AG09309 (cell line): ENCODE results near the gene TFDP1.

Source experiments
- DNase-seq: peaks from one replicate; pipeline ENCODE4 v3.0.0-alpha.2; 2010; ENCODE audit warnings: low read depth
- H3K4me3 ChIP-seq: 2 replicates; pipeline ENCODE4 v1.5.1; 2011; ENCODE audit warnings: mild to moderate bottlenecking, low read depth, low read length, moderate library complexity; ENCODE audit not compliant: control insufficient read depth
- TF ChIP-seq, protein P1 (sequence below): IDR thresholded peaks from 2 replicates; pipeline ENCODE4 v1.5.1; 2011; ENCODE audit warnings: mild to moderate bottlenecking, low read depth, low read length, inconsistent platforms; ENCODE audit not compliant: insufficient read depth, control insufficient read depth; ENCODE audit errors: missing control alignments

TFDP1 gene

DNA sequence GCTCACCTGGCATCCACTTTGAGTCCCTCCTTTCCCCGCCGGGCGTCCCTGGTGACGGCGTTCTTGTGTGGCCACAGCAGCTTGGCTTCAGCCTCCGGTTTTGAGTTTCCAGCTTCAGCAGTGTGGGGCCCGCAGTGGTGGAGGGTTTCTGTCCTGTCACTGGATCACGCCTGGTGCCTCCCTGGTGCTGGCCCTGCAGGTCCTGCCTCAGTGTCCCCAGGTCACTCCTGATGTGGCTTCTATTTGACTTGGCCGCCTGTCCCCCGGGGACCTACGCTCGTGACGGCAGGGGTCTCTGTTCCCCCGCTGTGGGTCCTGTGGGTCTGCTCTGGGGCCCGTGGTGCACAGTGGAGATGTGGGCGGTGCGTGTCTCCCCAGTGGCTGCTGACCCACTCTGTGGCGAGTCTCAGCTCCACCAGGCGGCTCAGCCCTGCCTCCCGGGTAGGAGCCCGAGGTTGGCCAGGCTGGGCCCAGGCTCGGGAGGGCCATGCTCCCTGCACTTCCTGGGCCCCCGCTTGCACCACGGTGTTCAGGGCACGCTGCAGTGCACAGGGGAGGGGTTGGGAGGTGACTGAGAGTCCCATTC is 71.5 kb downstream of the TFDP1 start:
- TF ChIP-seq, protein P1, sequence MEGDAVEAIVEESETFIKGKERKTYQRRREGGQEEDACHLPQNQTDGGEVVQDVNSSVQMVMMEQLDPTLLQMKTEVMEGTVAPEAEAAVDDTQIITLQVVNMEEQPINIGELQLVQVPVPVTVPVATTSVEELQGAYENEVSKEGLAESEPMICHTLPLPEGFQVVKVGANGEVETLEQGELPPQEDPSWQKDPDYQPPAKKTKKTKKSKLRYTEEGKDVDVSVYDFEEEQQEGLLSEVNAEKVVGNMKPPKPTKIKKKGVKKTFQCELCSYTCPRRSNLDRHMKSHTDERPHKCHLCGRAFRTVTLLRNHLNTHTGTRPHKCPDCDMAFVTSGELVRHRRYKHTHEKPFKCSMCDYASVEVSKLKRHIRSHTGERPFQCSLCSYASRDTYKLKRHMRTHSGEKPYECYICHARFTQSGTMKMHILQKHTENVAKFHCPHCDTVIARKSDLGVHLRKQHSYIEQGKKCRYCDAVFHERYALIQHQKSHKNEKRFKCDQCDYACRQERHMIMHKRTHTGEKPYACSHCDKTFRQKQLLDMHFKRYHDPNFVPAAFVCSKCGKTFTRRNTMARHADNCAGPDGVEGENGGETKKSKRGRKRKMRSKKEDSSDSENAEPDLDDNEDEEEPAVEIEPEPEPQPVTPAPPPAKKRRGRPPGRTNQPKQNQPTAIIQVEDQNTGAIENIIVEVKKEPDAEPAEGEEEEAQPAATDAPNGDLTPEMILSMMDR = no peak
- H3K4me3 ChIP-seq = no peak overlapping the region
- DNase-seq = no peak

DNA sequence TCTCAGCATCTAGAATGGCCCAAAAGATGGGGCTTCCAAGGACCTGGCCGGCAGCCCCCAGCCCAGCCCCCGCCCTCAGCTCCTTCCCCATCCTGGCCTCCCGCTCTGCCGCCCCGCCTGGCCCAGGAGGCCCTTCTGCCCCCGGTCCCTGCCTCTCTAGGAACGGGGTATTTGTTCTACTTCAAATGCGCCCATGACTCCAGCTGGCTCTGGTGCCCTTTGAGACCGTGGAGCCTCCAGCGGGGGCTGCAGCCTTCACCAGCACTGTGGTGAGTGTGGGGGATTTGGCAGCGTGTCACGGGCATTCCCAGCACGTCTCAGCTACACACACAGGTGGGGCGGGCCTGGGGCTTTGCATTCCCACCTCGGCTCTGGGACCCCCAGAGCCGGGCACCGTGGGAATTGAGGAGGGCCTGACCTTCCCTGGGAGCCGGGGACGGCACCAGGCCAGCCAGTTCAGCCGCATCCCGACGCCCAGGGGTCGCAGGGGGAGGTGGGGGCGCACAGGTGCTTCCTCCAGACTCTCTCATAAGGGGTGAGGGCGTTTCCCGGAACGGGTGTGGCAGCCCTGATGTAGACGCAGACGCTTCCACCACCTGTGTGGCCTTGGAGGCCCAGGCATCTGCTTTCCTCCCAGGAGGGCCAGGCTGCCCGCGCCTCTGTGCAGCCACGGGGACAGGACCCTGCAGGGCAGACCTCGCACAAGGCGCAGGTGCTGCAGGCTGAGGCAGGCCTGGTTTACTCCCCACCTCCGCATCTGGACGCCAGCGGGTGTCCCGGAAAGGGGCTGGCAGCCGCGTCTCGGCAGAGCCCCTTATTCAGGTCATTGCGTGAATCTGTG is 72.5 kb downstream of the TFDP1 start:
- TF ChIP-seq, protein P1 = no peak
- no peak for DNase-seq
- H3K4me3 ChIP-seq = no peak overlapping the region

DNA sequence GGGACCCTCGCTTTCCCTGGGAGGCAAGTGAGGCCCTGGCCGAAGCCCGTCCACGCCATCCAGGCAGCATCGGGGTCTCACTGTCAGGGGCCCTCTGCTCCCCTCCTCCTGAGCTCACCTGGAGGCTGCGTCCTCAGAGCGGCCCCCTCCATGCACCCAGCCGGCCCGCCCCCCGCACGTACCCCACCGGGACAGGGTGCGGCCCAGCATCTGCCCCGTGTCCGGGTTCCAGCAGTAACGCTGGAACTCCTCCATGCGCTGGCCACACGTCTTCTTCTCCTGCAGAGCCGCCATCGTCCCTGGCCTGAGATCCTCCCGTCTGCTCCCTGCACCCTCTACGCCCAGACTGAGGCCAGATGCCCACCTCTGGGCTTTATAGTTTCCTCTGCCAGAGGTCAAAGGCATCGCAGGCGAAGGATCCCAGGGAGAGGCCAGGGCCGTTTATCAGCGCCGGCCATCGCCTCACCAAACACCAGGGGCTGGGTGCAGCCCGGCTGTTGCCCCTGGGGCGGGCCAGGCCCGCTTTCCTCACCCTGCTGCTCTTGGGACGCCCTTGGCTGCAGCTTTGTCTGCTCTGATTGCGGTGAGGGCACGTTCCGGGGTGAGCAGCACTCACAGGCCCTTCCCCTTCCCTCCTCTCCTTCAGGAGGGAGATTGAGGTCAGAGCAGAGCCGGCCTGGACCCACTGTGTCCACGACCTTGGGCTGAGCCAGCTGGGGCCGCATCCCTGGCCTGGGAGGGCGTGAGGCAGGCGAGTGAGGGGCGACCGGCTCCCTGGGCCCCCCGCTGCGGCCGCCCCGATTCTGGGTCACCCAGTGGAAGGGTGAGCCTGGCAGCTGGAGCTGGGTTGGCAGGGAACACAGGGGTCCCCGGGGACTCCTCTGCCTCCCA is 73.5 kb downstream of the TFDP1 start, which contains the start of gene ATP4B:
Gene ATP4B, minus strand, starts transcription at position 348 of the 891 bp plus-strand sequence. Its CDS starts 54 bp downstream, at position 294.
- no peak for DNase-seq
- TF ChIP-seq, protein P1 = no peak
- no peak within 1 kb of the TSS for H3K4me3 ChIP-seq

DNA sequence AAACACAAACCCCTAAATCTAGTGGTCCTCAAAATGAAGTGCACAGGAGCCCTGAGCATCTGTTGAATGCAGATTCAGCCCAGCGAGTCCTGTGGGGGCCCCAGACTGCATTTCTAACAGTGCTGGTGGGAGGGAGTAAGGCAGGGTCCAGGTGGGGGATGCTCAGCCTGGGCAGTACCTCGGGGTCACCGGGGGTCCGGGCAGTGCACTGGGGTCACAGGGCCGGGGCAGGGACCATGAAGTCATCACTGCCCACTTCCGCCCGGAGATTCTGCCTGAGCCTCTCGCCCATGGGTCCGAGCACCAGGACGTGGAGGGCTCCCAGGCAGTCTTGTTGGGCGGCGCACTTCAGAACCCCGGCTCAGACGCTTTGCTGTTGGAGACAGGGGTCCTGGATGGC is 74.3 kb downstream of the TFDP1 start:
- H3K4me3 ChIP-seq = no peak overlapping the region
- TF ChIP-seq, protein P1 = no peak
- no peak for DNase-seq

DNA sequence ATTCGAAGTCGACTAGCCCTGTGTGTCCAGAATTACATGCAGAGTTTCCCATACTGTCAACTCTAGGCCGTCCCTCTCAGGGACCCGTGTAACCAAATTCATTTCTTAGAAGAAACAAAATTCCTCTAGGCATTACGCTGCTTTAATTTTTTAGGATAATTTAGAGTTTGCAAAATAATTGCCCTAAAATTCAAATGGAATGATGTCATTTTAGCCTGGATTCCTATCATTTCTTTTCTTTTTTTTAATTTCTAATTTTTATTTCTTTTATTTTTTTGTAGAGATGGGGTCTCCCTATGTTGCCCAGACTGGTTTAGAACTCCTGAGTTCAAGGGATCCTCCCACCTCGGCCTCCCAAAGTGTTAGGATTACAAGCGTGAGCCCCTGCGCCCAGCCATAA is 74.8 kb downstream of the TFDP1 start:
- TF ChIP-seq, protein P1 = no peak
- H3K4me3 ChIP-seq = no peak overlapping the region
- DNase-seq = no peak

DNA sequence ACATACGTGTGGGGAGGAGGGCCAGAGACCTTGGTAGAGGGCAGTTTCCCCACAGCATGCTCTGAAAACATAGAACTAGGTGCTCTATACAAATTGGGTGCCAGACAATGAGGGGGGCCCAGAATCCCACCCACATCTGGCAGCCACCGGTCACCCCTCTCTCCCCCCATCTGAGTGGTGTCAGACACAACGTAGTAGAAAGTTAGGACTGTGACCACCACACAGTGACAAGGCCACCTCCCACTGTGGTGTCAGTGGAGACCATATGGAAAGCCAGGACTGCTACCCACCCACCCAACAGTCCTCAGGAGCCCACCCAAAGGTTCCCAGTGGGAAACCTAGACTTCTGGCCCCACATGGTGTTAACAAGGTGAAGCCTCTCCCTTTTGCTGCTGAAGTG is 75.5 kb downstream of the TFDP1 start:
- H3K4me3 ChIP-seq = no peak overlapping the region
- DNase-seq = no peak
- TF ChIP-seq, protein P1 = no peak
